ENCODE data around the gene GAS2L2. TPM values are rescaled to one million over a fixed set of nuclear protein-coding genes. Genes with fewer than 3 reads are reported as not detected.
A peak's percentile ranks its signal among the peaks of the same experiment; 100 is the strongest.

GAS2L2 gene
- total RNA-seq, 2 donors from 2014 or later, result not detected

- intact Hi-C loops (cut with DNase I), result no loop called here
Measured at GRCh38 chr17:35734396-35734795, 18.6 kb downstream of the GAS2L2 start.

GRCh38 chr17:35733366-35733765 lies 19.7 kb downstream of the GAS2L2 start:
- no peak for DNase-seq
- Histone ChIP-seq H3K9me3 (no peaks in the 10 kb centered on the region), H3K27ac (no peak overlapping the region), H3K4me3 (no peak overlapping the region), H3K36me3 (replicated peaks in 1 of 2; ENCODE audit: insufficient read depth in 1 of 2, low read depth in 2 of 2) (no peaks in the 10 kb centered on the region), H3K27me3 (no peaks in the 10 kb centered on the region), H3K4me1 (peaks cover 18% of the 10 kb centered on the region)
- intact Hi-C loops (cut with DNase I), result no loop called here
- WGBS, 2 donors, result 68 to 85% methylated on average over 6 of the region's 6 CpGs
- TF ChIP-seq POLR2A (IDR thresholded peaks at IDR 0.05) (no peak), CTCF (IDR thresholded peaks at IDR 0.05) (no peak)
- ATAC-seq, result no peak

More at GRCh38 chr17:35734396-35734795, 18.6 kb downstream of the GAS2L2 start:
- 87 to 91% methylated on average over 7 of the region's 7 CpGs for WGBS, 2 donors
- DNase-seq (no peak), ATAC-seq (no peak)
- Histone ChIP-seq H3K27me3 (no peaks in the 10 kb centered on the region), H3K36me3 (replicated peaks in 1 of 2; ENCODE audit: insufficient read depth in 1 of 2, low read depth in 2 of 2) (no peaks in the 10 kb centered on the region), H3K4me1 (peaks cover 18% of the 10 kb centered on the region), H3K4me3 (no peak overlapping the region), H3K27ac (no peak overlapping the region), H3K9me3 (no peaks in the 10 kb centered on the region)
- TF ChIP-seq POLR2A (IDR thresholded peaks at IDR 0.05) (no peak), CTCF (IDR thresholded peaks at IDR 0.05) (no peak)

- H3K36me3 ChIP-seq (replicated peaks in 1 of 2; ENCODE audit: insufficient read depth in 1 of 2, low read depth in 2 of 2), result no peaks in the 10 kb centered on the region
- peaks cover 18% of the 10 kb centered on the region for H3K4me1 ChIP-seq
- no peak overlapping the region for H3K27ac ChIP-seq
- TF ChIP-seq POLR2A (IDR thresholded peaks at IDR 0.05), result no peak
- TF ChIP-seq CTCF (IDR thresholded peaks at IDR 0.05), result no peak
- ATAC-seq (no peak), DNase-seq (no peak)
- H3K9me3 ChIP-seq, result no peaks in the 10 kb centered on the region
- no peak overlapping the region for H3K4me3 ChIP-seq
- no peaks in the 10 kb centered on the region for H3K27me3 ChIP-seq
- WGBS, 2 donors, result 80% methylated on average over 1 of the region's 1 CpG; no CpG with 5 or more reads in 1 of the 2 donors
- intact Hi-C loops (cut with DNase I), result no loop called here
Measured at GRCh38 chr17:35732806-35733136, 20.3 kb downstream of the GAS2L2 start.

- H3K4me3 ChIP-seq, result peak overlapping the region; percentile 72 to 76
- ATAC-seq (peak; percentile 25), DNase-seq (peak in 2 of 4 donors; percentile 39 to 43)
- intact Hi-C loops (cut with DNase I), result no loop called here
- TF ChIP-seq CTCF (IDR thresholded peaks at IDR 0.05), result no peak
- H3K36me3 ChIP-seq (replicated peaks in 1 of 2; ENCODE audit: insufficient read depth in 1 of 2, low read depth in 2 of 2), result no peaks in the 10 kb centered on the region
- no peaks in the 10 kb centered on the region for H3K9me3 ChIP-seq
- H3K4me1 ChIP-seq, result peaks cover 23% of the 10 kb centered on the region
- 15 to 27% methylated on average over 12 to 37 of the region's 47 CpGs for WGBS, 2 donors
- H3K27ac ChIP-seq, result peak overlapping the region in 1 of 4 donors; percentile 42
- H3K27me3 ChIP-seq, result no peaks in the 10 kb centered on the region
Measured at GRCh38 chr17:35731917-35732805, 20.9 kb downstream of the GAS2L2 start.
